HG03457 (cell line): Measurements from ENCODE around the gene ALDH3B2.
"Not testable (repeated sequence)": the region's sequence is repeated elsewhere in the genome, so short reads cannot be mapped to it uniquely, and the experiment has no call there.

Experiments
- ATAC-seq: cut with Tn5 transposase; IDR thresholded peaks from one replicate; pipeline ENCODE4 v1.9.1; 2021; ENCODE audit warnings: moderate number of reproducible peaks; ENCODE audit not compliant: unreplicated experiment

ALDH3B2 gene

DNA sequence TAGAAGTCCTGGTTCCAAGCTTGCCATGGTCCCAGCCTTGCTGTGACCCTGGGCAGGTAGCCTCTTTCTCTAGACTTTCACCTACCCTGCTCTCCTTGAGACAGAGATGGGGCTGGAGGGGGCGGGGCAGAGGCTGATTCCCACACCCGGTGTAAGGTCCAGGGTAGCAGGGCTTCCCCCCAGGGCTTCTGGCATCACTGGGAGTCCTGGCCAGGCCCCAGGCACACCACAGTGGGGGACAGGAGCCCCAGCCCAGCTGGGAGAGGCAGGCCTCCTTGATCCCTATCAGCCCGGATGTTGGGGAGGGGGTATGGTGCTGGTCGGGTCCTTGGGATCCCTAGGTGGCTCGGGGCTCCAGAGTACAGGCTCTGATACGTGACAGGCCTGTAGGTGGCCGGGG is 43.0 kb downstream of the ALDH3B2 start:
- ATAC-seq = no peak

DNA sequence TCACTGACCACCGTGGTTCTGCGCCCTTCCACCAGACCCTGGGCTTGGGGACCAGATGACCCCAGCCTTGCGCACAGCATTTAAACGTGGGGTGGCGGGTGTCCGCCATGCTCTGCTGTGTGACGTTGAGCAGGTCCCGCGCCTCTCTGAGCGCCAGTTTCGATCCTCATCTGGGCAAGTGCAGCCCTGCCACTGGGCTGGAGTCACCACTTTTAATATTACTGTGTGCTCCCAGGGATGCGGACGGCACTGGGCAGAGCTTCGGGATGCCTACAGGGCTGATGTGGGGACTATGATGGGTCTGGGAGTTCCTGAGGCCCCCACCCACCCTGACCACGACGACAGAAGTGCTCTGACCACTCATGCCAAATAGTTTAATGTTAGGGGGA is 43.5 kb downstream of the ALDH3B2 start:
- ATAC-seq = no peak

DNA sequence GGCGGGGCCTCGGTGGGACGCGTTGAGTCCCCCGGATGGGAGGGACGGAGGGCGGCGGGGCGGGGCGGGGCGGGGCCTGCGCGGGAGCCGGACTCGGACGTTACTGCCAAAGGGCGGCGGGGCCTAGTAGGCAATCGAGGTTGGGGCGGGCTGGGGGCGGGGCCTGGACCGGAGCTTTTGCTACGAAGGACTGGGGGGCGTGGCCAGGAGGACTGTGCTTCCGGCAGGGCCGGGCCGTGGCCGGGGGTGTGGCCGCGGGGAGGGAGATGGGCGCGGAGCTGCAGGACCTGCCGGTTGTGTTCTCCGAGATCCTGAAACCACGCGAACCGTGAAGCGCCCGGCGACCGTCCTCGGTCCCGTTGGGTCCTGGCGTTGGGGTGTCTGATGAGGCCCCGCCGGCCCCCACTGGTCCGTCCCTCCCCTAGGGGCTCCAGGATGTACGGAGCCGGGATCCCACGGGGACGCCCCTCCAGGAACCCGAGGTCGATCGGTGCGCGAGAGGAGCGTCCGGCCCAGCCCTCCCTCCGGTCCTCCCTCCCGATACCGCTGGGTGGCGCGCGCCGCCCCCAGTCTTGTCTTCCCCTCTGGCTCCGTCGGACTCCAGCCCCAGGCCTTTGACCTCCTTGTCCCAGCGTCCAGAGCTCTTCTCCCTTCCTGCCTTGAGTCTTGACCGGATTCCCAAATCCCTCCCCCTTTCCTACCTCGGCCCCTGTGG is 44.0 kb downstream of the ALDH3B2 start:
- peak; percentile 33 for ATAC-seq

DNA sequence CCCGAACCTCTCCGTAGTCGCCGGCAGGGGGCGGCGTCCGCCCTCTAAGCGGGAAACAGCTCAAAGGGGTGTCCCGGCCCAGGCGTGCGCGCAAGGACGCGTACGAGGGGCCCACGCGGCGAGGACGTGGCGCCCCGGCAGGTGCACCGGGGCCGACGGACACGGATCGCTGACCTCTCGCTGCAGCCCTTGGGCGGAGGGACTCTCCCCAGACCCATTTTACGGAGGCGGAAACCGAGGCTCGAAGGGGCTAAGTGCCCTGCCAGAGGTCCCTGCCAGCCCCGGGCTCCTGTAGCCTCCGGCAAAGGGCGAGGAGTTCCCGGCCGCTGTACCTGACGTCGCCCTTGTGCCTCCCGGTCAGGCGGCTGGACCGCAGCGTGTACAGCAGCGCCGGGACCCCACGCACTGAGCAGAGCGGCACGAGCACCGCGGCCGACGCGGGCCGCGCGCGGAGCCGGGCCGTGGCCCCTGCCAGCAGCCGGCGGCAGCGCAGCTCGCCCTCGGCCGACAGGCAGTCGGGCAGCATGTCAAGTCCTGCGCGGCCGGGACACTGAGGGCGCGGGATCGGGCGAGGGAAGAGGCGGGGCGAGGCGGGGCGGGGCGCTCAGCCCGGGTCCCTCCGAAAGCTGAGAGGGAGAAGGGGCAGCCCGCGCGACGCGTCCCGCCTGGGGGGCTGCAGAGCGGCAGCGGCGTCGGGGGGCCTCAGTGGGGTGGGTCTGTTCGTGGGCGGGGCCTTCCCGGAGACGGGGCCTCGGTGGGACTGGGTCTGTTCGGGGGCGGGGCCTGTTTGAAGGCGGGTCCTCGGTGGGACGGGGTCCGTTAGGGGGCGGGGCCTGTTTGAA is 44.8 kb downstream of the ALDH3B2 start, which contains the start of gene NUDT8:
TSS of gene NUDT8 (minus strand) at position 552 of the 842 bp plus-strand sequence. CDS start at position 526, 26 bp downstream.
- ATAC-seq = peak; percentile 43

DNA sequence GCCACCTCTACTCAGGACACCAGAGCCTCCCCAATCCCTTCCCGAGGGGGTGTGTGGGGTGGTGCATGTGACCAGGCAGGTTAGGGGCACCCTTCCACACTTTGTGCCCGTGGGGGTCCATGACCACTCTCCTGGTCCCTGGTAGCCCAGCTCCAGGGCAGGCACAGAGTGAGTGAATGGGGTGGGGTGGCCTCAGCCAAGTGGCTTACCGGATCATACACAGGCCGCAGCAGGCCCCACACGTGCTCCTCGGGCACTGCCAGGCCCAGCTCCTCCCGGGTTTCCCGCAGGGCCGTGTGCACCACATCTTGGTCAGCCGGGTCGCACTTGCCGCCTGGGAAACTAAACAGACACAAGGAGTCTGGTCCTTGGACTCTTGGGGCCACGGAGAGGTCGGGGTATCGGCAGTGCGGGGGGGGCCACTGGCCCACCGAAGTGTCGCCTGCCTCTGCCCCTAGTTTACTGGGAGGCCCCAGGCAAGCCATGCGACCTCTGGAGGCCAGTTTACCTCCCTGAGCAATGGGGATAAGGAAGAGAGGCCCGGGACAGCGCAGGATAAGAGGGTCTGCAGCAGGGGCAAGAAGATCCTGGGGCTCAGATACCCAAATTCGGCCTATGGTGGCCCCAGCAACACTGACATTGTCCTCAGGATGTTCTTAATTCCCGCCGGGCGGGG is 45.6 kb downstream of the ALDH3B2 start:
- no peak for ATAC-seq

DNA sequence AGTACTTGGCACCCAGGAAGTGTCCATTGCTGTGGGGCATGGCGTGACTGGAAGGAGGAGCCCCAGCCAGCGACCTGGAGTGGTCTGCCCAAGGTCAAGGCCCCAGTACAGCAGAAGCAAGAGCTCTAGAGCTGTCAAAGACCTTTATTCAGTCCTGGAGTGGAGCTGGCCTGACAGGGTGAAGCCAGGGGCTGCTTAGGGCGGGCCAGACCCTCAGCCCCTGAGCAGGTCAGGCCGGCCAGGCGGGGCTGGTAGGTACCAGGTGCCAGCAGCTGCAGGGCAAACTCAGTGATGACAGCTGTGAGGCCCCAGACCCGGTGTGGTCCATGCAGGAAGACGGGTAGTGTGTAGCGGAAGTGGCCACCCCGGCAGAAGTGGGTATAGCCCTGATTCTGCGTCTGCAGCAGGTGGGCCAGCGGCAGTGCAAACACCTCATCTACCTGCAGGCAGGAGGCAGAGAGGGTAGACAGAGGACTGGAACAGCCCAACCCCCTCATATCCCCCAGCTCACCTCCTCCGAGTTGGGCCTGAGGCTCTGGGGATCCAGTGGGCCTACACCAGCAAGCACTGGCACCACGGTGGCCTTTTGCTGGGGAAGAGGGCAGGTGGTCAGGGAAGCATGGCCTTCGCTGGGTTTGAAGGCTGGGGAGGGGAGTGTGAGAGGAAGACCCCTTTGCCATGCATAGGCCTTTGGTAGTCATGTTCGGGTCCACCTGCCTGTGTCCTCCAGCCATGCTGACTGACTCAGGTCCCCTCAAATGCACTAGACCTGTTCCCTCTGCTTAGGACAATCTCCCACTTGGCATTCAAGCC is 46.4 kb downstream of the ALDH3B2 start:
- ATAC-seq = no peak

DNA sequence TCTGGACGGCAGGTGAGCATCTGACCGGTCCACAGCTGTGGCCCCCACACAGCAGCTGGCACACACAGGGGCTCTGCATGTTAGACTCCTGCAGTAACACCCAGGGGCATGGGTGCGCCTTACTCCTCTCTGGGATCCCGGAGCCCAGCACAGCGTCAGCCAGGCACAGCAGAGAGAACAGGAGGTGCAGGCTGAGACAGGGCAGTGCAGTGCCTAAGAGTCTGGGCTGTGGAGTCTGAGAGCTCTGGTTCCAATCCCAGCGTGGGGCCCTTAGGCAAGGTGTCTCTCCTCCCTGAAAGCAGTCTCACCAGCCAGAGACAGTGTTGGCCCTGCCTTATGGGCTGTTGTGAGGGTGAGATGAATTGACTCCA is 47.0 kb downstream of the ALDH3B2 start:
- no peak for ATAC-seq

DNA sequence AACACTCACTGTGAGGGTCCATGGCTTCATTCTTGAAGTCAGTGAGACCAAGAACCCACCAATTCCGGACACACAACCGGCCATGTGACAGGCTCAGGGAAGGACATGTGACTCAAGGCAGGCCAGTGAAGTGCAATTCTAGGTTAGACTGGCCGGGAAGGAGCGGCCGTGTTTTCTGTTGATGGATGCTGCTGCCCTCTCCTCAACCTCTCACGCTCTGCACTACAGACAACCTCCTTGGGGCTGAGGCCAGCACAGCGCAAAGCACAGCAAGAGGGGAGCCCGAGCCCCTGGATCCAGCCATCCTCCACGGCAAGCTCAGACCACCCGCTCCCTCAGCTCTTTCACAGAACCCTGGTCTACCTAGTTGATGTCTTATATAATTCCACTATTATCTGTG is 47.5 kb downstream of the ALDH3B2 start:
- no peak for ATAC-seq

DNA sequence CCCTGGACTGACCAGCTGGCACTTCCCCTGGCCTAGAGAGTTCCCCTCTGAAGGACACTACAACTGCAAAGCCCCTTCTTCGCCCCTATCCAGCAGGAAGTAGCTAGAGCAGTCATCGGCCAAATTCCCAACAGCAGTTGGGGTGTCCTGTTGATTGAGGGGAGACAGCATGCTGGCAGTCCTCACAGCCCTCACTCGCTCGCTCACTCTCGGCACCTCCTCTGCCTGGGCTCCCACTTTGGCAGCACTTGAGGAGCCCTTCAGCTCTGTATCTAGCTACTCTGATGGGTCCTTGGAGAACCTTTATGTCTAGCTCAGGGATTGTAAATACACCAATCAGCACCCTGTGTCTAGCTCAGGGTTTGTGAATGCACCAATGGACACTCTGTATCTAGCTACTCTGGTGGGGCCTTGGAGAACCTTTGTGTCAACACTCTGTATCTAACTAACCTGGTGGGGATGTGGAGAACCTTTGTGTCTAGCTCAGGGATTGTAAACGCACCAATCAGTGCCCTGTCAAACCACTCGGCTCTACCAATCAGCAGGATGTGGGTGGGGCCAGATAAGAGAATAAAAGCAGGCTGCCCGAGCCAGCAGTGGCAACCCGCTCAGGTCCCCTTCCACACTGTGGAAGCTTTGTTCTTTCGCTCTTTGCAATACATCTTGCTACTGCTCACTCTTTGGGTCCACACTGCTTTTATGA is 48.1 kb downstream of the ALDH3B2 start:
- ATAC-seq = not testable (repeated sequence)

DNA sequence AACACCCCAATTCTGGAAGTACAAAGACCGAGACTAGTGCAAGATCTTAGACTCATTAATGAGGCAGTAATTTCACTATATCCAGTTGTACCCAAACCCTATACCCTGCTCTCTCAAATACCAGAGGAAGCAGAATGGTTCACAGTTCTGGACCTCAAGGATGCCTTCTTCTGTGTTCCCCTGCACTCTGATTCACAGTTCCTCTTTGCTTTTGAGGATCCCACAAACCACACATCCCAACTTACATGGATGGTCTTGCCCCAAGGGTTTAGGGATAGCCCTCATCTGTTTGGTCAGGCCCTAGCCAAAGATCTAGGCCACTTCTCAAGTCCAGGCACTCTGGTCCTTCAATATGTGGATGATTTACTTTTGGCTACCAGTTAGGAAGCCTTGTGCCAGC is 50.6 kb downstream of the ALDH3B2 start:
- not testable (repeated sequence) for ATAC-seq

DNA sequence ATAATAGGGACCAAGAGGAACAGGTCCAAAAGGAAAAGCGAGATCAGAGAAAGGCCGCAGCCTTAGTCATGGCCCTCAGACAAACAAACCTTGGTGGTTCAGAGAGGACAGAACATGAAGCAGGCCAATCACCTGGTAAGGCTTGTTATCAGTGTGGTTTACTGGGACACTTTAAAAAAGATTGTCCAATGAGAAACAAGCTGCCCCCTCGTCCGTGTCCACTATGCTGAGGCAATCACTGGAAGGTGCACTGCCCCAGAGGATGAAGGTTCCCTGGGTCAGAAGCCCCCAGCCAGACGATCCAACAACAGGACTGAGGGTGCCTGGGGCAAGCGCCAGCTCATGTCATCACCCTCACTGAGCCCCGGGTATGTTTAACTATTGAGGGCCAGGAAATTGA is 51.5 kb downstream of the ALDH3B2 start:
- ATAC-seq = not testable (repeated sequence)

DNA sequence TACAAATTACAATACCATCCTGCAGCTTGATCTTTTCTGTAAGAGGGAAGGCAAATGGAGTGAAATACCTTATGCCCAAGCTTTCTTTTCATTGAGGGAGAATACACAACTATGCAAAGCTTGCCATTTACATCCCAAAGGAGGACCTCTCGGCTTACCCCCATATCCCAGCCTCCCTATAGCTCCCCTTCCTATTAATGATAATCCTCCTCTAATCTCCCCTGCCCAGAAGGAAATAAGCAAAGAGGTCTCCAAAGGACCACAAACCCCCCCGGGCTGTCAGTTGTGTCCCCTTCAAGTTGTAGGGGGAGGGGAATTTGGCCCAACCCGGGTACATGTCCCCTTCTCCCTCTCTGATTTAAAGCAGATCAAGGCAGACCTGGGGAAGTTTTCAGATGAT is 52.5 kb downstream of the ALDH3B2 start:
- not testable (repeated sequence) for ATAC-seq

DNA sequence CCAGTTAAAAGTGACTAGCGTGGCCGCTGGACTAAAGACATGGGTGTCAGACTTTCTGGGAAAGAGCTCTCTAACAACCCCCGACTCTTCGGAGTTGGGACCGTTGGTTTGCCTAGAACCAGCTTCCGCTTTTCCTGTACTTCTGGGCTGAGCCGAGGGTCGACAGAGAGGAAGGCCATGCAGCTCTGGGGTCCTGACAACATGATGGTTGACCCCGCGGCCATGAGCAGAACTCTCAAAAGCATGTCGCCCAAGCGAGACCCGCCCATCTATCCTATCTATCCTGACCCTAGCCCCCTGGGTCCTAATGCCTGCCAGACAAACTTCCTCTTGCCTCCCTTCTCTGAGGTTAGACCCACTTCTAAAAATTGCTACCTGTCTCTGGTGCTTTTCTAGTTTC is 53.8 kb downstream of the ALDH3B2 start:
- not testable (repeated sequence) for ATAC-seq

DNA sequence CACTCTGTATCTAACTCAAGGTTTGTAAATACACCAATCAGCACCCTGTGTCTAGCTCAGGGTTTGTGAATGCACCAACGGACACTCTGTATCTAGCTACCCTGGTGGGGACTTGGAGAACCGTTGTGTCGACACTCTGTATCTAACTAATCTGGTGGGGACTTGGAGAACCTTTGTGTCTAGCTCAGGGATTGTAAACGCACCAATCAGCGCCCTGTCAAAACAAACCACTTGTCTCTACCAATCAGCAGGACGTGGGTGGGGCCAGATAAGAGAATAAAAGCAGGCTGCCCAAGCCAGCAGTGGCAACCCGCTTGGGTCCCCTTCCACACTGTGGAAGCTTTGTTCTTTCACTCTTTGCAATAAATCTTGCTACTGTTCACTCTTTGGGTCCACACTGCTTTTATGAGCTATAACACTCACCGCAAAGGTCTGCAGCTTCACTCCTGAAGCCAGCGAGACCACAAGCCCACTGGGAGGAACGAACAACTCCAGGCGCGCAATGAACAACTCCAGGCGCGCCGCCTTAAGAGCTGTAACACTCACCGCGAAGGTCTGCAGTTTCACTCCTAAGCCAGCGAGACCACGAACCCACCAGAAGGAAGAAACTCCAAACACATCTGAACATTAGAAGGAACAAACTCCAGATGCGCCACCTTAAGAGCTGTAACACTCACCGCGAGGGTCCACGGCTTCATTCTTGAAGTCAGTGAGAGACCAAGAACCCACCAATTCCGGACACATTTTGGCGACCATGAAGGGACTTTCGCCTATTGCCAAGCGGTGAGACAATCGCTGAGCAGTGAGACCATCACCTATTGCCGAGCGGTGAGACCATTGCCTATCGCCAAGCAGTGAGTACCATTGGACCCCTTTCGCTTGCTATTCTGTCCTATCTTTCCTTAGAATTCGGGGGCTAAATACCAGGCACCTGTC is 54.5 kb downstream of the ALDH3B2 start:
- not testable (repeated sequence) for ATAC-seq

DNA sequence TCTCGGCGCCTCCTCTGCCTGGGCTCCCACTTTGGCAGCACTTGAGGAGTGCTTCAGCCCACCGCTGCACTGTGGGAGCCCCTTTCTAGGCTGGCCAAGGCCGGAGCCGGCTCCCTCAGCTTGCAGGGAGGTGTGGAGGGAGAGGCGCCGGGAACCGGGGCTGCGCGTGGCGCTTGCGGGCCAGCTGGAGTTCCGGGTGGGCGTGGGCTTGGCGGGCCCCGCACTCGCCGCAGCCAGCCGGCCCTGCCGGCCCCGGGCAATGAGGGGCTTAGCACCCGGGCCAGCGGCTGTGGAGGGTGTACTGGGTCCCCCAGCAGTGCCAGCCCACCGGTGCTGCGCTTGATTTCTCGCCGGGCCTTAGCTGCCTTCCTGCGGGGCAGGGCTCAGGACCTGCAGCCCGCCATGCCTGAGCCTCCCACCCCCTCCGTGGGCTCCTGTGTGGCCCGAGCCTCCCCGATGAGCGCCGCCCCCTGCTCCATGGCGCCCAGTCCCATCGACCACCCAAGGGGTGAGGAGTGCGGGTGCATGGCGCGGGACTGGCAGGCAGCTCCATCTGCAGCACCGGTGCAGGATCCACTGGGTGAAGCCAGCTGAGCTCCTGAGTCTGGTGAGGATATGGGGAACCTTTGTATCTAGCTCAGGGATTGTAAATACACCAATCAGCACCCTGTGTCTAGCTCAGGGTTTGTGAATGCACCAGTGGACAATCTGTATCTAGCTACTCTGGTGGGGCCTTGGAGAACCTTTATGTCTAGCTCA is 55.3 kb downstream of the ALDH3B2 start:
- not testable (repeated sequence) for ATAC-seq

DNA sequence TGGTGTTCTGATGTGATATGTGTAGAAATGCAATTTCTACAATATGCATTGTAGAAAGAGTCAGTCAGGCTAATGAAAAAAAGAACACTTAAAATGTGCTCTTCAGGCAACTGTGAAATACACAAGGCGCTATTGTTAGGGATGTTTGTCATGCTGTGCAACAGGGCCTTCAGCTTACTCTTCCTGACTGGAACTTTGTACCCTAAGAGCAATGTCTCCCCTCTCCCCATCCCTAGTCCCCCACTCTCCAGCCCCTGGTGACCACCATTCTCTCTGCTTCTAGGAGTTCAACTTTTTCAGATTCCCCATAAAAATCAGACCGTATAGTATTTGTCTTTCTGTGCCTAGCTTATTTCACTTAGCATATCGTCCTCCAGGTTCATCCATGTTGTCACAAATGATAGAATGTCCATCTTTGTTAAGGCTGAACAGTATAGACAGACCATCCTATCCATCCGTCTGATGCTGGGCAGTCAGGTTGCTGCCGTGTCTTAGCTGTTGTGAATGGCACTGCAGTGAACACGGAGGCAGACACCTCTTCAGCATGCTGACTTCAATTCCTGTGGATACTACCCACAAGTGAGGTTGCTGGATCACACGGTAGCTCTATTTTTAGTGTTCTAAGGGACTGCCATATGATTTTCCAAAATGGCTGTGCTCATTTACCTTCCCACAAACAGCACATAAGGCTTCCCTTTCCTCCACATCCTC is 57.0 kb downstream of the ALDH3B2 start:
- ATAC-seq = no peak

DNA sequence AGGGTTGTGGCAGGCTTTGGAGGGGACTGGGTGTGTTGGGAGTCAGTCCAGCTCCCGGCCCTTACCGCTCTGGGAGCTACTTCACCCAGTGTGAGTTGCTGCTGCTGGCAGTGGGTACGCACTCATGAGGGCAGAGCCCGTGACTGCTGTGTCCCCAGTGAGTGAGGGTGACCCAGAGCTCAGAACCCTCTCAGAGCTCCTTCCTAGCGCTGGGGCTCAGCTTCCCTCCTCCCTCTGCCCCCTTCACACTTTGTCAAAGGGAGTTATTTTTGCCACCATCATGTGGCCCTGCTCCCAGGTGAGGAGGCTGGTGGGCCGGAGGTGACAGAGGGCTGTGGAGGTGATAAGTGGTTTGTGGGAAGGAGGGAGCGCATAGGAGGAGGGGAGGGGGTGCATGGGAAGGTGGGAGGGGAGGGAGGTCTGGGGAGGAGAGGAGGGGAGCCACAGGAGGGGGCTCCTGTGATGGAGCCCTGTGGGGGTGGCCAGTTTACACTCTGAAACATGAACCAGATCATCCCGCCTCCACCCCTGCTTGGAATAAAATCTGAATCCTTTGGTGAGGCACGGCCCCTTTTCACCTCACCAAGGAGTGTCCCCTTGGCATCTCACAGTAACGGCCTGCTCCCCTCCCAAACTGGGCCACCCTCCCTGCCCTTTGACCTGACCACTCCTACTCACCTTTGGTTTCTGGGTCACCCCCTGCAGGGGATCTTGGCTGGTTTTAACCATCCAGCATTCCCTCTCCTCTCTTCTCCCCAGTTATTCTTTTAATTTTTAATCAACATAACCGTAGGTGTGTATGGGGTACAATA is 57.8 kb downstream of the ALDH3B2 start:
- no peak for ATAC-seq
